SW 1271 (cell line): Measurements from ENCODE around the gene CALM3.
"Not testable (repeated sequence)": the region's sequence is repeated elsewhere in the genome, so short reads cannot be mapped to it uniquely, and the experiment has no call there.

Source experiments
- DNase-seq, 2 experiments: peaks; one replicate each; lab custom pipeline; 2025; lab: John Stamatoyannopoulos, UW

Gene CALM3

DNA sequence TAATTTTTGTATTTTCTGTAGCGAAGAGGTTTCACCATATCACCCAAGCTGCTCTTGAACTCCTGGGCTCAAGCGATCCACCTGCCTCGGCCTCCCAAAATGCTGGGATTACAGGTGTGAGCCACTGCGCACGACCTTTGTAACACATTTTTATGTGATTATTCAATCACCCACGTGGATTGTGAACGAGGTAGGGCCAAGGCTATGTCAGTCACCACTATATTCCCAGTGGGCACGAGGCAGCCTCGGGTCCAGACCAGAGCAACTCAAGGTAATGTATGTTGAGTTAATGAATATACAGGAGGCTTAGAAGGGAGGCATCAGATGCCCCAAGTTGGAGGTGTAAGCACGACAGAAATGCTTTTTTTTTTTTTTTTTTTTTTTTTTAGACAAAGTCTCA is 14.8 kb downstream of the CALM3 start:
- no peak for DNase-seq

DNA sequence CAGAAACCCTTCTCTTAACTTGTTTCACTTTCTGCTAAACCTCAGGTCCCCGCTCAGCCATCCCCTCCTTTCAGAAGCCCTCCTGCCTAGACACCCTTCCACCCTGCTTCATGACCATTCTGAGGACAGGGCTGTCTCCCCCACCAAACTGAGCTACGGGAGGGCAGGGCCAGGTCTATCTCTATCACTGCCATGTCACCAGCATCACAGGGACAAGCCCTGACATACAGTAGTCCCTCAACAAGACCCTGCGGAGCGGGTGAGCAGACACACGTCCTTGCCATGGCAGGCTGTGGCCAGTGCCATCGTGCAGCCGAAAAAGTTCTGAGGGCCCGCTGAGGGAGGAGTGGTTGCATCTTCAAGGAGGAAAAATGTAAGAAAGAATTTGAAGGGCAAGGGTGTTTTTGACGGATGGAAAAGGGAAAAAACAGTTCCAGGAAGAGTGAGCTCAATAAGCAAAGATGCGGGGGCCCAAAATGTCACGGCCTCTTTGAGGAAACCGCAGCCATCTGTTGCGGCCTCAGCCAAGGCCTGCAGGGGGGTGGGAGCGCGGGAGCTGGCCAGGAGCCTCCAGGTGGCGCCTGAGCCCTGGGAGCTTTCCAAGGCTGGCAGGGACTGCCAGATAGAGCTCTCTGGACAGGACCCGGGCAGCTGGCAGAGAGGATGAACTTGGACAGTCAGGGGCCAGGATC is 15.6 kb downstream of the CALM3 start:
- peak in 1 of 2 experiments; percentile 24 for DNase-seq

DNA sequence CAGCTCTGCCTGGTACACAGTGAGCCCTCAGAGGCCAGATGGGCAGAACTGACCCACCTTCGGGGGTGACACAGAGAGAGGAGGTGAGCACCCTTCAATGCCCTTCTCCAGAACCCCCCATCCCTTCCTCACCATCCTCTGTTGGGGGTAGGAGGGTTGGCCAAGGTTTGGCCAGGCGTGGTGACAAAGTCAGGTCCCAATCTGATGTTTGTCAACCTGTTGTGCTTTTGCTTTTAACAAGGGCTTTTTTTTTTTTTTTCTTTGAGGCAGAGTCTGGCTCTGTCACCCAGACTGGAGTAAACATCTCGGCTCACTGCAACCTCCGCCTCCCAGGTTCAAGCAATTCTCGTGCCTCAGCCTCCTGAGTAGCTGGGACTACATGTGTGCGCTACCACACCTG is 16.5 kb downstream of the CALM3 start:
- DNase-seq: no peak

DNA sequence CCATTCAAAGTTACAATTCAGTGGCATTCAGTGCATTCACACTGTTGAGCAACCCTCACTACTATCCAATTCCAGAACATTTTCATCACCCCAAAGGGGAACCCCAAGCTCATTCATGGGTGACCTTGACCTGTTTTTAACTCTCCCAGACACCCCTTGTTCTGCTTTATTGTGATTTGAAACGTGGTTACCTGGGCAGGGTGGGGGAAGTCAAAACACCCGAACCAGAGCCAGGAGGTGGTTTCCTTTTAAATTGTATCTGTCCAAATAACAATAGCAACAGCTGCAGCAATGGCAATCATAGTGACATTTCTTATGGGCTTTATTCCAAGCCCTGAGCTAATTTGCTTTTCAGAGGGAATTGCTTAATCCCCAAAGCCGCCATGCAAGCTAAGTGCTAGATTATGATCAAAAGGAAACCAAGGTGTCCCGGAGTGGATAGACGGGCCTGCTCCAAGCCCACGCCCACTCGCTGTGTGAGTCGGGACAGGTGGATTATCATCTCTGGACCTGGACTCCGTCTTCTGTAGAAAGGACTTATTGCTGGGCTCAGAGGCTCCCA is 17.6 kb downstream of the CALM3 start:
- no peak for DNase-seq

DNA sequence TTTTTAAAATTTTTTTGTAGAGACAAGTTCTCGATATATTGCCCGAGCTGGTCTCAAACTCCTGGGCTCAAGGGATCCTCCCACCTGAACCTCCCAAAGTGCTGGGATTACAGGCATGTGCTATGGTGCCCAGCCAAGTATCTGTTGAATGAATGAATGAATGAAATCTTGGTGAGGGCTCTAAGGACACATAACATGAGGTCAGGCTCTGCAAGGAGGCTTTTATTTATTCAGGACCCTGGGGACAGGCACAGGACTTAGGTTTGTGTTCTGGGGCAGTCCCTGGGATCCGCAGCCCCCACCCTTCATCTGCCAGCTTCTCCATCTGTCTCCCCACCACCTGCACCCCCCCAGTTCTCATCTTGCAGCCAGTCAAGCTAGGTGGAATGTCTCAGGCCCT is 19.1 kb downstream of the CALM3 start:
- DNase-seq: no peak

DNA sequence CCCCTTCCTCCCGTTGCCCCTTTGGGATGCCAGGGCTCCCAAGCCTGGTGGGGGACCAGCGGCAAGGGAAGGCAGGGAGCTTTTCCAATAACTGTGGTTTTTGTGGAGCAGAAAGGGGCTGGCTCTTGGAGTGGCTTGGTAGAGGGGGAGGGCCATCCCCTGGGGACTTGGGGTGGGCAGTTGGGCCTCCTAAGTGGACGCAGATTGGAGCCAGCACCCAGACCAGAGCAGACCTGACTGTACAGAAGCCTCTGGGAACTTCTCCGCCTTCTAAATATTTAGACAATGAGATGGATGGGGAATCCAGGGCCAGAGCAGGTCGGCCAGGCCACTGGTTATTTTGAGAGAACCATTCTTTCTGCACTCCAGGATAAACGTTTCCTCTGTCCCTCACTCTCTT is 19.6 kb downstream of the CALM3 start:
- no peak for DNase-seq

DNA sequence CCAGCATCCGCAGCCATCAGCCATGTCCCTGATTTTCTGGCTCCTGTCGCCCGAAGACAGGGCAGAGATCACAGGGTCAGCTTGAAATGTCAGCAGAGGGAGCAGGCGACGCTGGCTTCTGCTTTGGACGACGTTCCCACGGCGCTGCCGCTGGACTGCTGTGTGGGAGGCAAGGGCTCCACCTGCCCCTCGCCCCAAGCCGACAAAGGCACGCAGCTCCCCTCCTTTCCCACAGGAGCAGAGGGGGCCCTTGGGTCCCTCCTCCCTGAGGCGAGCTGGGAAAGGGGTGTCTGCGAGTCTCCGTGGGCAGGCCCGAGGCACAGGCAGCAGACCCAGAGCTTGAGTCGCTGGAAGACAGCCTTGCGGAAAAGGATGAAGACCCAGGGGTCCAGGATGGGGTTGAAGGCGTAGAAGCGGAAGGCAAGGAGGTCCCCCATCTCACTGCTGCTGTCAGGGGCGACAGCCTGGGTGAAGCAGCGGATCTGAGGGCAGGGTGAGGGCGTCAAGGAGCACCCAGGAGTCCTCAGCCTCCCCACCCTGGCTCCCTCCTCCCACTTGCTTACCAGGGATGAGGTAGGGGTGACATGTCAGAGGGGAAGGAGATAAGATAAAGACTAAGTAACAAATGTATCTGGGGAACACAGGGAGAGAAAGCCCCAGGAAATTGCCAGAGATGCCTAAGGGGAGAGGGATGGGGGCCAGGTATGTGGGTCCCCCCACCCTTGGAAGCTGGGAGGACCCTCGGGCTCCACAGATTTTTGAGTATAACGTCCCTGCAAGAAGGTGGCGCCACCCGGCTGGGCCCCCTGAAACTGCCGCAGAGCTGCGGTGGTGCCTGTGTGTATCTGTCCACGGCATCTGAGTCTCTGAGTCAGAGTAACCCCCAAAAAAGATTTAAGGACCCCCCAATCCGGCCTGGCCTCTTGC is 20.3 kb downstream of the CALM3 start:
- DNase-seq: no peak

DNA sequence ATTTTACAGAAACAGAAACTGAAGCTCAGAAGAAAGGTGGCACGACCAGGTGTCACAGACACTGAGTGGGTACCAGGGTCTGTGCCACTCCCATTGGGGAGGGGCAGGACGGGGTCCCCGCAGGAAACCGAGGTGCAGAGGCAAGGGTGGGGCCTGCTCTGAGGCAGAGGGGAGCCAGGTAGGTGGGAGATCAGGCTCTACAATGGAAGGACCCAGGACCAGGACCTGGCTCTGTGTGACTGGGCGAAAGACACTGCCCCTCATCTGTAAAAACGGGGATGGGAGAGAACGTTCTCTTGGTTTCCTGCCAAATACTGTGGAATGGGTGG is 21.0 kb downstream of the CALM3 start:
- DNase-seq: no peak

DNA sequence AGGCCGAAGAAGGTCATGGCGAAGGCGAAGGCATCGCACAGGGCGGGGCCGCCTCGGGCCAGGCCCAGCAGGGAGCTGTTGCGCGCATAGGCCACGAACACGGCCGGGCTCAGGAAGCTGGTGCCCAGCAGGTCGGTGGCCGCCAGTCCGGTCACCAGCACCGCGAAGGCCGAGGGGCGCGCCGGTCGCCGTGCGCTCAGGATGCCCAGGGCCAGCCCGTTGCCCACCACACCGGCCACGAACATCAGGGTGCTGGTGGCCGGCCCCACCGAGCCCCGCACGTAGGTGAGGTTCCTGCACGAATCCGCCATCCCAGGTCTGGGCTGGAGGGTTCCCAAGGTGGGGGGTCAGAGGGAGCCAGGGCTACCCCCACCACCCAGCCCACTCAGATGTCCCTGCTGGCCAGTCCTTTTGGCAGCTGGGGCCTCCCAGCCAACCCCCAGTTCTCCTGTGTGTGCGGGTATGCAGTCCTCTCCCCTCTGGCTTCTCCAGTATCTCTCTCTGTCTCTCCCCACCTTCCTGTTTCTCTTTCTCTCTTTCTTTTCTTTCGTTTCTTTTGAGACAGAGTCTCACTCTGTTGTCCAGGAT is 22.9 kb downstream of the CALM3 start:
- DNase-seq: no peak

DNA sequence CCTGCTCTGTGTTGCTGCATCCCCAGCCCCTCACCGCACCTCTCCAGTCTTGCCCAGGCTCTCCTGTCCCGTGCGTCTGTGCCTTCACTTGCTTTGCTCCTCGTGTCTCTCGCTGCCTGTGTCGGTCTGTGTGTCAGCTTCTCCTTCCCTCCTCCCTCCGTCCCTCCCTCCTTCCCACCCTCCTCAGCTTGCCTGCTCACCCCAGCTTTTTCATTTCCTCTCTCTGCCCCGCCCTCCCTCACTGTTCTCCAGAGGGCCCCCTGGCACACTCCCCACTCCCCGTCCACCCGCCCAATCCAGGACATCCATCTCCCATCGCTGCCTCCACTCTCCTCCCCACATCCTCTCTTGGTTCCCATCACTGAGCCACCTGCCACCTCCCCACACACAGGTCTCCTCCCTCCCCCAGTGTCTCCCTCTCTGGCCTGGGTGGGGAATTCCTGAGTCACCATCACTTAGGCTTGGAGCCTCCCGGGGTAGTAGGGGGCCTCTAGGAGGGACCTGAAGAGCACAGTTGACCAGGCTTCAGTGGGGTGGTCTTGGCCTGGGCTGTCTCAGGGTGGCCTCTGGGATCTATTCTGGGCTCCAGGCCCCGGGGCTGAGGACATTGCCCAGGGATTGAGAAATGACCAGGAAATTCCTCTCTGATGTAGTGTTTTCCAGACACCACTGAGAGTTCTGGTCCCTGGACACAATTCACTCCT is 24.0 kb downstream of the CALM3 start, which contains the start of gene PTGIR:
TSS of gene PTGIR (minus strand) at position 132 of the 704 bp plus-strand sequence. CDS start 864 bp downstream, outside the sequence.
- DNase-seq: peak in 1 of 2 experiments; percentile 26

DNA sequence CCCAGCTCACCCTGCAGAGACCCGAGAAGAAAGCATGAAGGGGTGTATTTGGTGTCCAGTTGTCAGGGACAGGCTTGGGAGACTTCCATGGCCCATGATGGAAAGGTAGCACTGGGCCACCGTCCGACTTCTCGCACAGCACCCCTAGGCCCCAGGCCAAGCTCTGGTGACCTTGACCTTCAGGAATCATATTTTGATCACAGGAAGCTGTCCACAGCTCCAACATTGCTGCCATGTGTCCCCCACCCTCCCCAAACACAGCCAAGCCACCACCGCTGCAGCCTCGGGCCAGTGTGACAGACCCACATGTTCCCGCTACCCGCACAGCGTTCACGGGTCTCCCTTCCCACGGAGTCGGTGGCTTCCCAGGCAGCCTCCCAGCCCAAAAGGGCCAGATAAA is 24.6 kb downstream of the CALM3 start:
- DNase-seq: no peak

DNA sequence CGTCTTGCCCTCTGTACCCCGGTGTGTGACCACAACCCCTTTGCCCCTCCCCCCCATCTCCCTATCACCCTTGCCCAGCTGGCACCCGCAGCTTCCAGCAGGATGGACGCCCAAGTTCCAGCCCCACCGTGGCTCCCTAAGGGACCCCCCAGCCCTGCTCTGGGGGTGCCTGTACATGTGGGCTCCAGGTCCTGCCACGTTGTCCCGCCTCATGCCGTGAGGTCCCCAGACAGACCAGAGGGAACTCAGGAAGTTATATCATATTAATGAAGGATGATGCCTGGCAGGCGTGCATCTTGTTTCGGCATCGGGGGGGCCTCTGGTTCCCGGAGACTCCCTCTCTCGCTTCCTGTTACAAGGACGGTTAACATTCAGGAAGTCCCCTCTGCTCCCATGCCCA is 25.3 kb downstream of the CALM3 start:
- no peak for DNase-seq

DNA sequence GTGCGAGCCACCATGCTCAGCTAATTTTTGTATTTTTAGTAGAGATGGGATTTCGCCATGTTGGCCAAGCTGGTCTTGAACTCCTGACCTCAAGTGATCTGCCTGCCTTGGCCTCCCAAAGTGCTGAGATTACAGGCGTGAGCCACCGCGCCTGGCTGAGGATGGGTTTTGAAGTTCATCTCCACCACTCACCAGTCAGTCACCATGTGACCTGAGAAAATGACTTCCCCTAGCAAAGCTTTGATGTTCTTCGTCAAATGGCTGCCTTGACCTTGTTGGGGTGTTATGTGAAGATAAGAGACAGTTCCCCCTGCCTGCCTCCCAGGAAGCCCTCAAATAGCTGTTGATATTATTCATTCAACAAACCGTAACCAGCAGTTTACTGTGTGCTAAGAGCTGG is 27.8 kb downstream of the CALM3 start:
- DNase-seq: not testable (repeated sequence)

DNA sequence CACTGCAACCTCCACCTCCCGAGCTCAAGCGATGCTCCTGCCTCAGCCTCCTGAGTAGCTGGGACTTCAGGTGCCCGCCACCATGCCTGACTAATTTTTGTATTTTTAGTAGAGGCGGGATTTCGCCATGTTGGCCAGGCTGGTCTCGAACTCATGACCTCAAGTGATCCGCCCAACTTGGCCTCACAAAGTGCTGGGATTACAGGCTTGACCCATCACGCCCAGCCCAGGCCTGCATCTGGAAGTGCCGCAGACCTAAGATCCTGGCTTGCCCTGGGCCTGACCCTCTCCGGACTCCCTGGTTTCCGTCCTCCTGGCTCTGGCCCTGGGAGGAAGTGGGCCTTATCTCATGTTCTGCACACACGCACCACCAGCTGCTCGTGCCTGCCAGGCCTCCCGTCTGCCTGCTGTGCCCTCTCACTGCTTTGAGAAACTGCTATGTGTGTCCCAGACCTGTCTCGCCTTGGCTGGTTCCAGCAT is 28.5 kb downstream of the CALM3 start:
- DNase-seq: no peak

DNA sequence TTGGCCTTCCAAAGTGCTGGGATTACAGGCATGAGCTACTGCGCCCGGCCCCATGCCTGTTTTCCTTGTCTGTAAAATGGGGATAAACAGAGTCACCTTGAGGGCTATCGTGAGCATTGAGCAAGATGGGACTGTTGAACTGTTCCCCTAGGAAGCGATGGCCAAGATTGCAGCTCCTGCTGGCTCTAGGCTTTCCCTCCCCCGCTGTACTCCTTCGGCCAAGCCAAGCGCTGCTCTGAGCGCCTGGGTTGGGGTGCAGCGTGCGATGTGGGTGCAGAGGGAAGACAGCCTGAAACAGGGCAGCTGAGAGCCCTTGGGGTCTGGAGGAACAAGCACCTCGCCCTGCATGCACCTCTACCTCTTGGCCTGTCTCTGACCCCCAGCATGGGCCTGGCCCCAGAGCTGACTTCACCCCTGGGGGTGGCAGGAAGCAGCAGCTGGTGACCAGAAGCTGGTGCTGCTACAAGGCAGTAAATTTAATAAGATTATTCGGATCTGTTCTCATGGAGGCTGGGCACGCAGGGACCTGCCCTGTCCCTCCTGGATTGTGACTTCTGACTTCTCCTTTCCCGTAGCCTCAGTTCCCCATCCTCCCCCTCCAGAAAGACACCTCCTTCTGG is 29.6 kb downstream of the CALM3 start:
- no peak for DNase-seq

DNA sequence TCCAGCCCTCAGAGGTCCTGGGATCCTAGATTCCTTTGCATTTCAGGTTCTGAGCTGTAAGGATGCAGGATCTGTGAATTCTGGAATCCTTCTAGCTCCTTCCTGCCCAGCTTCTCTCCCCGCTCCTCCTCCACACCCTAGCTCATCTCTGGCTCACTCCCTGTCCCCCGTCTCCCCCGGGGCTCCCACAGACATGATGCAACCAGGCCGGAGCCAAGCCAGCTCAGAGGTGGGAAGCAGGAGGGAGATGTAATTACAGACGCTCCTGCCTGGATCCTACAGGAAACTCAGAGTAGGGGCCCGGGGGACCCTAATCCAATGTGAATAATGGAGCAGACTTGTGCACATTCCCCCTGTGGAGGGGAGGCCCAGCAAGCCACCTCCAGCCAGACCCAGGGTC is 30.4 kb downstream of the CALM3 start:
- no peak for DNase-seq

DNA sequence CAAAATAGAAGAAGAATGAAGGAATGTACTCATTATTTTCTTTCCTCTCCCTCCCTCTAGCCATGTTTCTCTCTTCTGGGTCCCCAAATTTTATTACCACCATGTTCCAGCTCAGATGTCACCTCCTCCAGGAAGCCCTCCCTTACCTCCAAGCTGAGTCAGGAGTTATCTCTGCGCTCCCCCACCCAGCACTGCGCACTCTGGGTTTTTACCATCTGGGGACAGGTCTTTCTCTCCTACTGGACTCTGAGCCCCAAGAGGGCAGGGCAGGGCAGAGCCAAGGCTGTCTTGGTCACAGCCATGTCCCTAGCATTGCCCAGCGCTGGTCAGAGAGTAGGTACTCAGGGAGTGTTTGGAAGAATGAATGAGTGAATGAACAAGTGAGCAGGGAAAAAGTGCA is 32.0 kb downstream of the CALM3 start:
- DNase-seq: no peak

DNA sequence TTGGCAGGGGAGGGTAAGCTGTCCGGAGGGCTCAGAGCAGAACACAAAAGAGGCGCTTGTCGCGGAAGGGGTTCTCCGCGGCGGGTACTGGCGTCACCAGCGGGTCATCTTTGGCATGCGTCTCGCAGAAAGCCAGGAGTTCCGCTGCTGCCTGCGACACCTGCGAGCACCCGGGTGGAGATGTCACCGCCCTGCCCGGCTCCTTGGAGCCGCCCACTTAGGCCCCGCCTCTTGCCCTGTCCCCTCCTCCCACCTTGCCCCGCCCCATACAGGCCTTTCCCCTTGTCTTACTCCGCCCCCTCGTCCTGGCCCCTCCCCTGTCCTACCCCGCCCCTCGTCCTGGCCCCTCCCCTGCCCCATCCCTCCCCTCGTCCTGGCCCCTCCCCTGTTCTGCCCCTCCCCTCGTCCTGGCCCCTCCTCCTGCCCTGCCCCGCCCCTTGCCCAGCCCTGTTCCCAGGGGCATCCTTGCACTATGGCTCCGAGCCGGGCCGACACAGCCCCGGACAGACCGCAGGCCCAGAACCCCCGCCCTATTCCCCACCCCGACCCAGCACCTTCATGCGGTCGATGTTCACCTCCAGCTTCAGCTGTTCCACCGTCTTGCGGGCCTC is 33.0 kb downstream of the CALM3 start:
- DNase-seq: peak in 1 of 2 experiments; percentile 52

DNA sequence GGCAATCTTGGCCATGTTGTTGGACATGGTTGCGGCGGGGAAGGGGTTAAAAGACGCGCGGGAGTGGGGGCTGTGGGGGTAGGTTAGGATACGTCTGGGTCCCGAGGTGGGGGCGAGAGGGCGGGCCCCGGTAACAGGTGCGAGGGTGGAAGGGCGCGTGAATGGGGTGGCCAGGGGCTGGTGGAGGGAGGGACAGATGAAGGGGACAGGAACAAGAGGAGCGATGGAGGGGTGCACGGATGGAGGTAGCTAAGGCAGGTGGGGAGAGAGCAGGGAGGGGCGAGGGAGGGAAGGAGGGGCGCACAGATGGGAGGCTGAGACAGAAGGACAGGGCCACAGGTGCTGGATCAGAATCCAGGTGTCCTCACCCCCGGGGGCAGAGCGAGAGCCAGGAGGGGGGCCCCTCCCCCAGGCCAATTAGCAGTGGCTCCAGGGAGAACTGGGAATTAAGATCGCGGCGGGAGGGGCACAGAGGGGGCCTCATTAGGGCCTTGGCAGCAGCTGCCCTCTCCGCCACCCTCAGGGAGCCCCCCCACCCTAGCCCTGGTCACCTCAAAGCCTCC is 33.6 kb downstream of the CALM3 start:
- DNase-seq: no peak

DNA sequence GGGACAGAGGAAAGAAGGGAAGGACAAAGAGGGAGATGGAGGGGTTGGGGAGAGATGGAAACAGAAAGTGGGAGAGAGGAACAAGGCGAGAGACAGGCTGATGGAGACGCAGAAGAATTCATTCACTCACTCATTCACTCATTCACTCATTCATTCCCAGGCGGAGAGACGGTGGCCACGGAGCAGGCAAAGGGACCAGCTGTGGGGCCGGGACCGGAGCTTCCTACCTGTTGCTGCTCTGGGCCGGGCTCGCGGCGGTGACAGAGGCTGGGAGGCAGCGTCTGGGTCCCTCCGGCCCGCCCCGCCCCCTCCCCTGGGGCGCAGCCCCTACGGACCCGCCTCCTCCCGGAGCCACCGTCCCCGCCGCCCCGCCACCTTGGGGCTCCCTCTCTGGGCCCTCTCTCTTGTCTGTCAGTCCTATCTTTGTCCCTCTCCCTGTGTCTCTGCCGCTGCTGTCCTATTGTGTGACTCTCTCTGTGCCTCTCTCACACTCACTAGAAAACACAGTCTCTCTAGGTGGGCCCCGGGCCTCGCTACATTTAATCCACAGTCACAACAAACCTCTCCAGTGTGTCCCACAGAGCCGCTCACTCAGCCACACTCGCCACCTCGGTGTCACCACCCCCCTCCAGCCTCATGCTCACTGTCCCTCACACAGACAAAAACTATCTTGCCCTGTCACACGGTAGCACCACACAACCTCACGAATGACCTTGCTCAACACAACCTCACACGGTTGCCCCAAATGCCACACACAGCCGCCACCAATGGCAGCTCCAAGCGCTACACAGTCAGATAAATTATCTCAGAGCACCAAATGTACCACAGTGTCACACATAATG is 35.0 kb downstream of the CALM3 start, which contains the start of gene GNG8:
TSS of gene GNG8 (minus strand) at position 283 of the 842 bp plus-strand sequence. CDS start 1,520 bp downstream, outside the sequence.
- no peak for DNase-seq
